OCI-LY7 (cell line): ENCODE measurements around the gene IP6K3. TPM values are rescaled to one million over a fixed set of nuclear protein-coding genes. Genes with fewer than 3 reads are reported as not detected.

Experiments used
- BruUV-seq: library from RNA; stranded (reverse); fragments of 400-500 nt; replicated peaks from 2 replicates; lab custom pipeline; 2021; lab: Mats Ljungman, UMichigan
- CTCF ChIA-PET: fragments of 300-600 bp; sonication (Branson Sonifier 250); formaldehyde crosslinking; loops from one replicate; lab custom pipeline; 2022; ENCODE audit warnings: antibody characterized with exemption; ENCODE audit not compliant: unreplicated experiment; lab: Charles Lee
- POLR2A ChIA-PET: fragments of 300-600 bp; sonication (Branson Sonifier 250); formaldehyde crosslinking; loops from one replicate; lab custom pipeline; 2022; ENCODE audit warnings: antibody characterized with exemption; lab: Charles Lee
- DNase-seq: peaks from one replicate; pipeline ENCODE4 v3.0.0-alpha.2; 2015; ENCODE audit warnings: low spot score
- H2AFZ ChIP-seq: fragments of 200-600 bp; sonication (generic), shearing (Covaris generic); 2 replicates; pipeline ENCODE4 v1.6.1; 2014; ENCODE audit warnings: mild to moderate bottlenecking, antibody characterized with exemption, low read length, moderate library complexity
- H3K27ac ChIP-seq: fragments of 200-600 bp; sonication (generic); 2 replicates; pipeline ENCODE4 v1.5.1; 2014; ENCODE audit warnings: mixed run types, low read depth, mild to moderate bottlenecking, moderate library complexity, low read length, inconsistent platforms; ENCODE audit not compliant: poor library complexity, severe bottlenecking
- H3K36me3 ChIP-seq: fragments of 200-600 bp; sonication (generic); 2 replicates; pipeline ENCODE4 v1.6.1; 2014; ENCODE audit warnings: mild to moderate bottlenecking, antibody characterized with exemption, low read length, moderate library complexity, mixed read lengths; ENCODE audit not compliant: insufficient read depth
- H3K4me1 ChIP-seq: fragments of 200-600 bp; sonication (generic); 2 replicates; pipeline ENCODE4 v1.5.1; 2014; ENCODE audit warnings: mild to moderate bottlenecking, low read length; ENCODE audit not compliant: insufficient read depth, poor library complexity, severe bottlenecking
- H3K4me2 ChIP-seq: fragments of 200-600 bp; sonication (generic); 2 replicates; pipeline ENCODE4 v1.6.1; 2014; ENCODE audit warnings: mild to moderate bottlenecking, low read length
- H3K4me3 ChIP-seq: fragments of 200-600 bp; sonication (generic); 2 replicates; pipeline ENCODE4 v1.5.1; 2014; ENCODE audit warnings: mild to moderate bottlenecking, low read depth, low read length; ENCODE audit not compliant: poor library complexity, severe bottlenecking
- H3K79me2 ChIP-seq: fragments of 200-600 bp; sonication (generic); 2 replicates; pipeline ENCODE4 v1.6.1; 2016; ENCODE audit warnings: low read depth, mild to moderate bottlenecking, low read length, moderate library complexity, mixed read lengths; ENCODE audit not compliant: insufficient read depth
- H3K9me2 ChIP-seq: fragments of 200-600 bp; sonication (generic); 2 replicates; pipeline ENCODE4 v1.6.1; 2016; ENCODE audit warnings: mild to moderate bottlenecking, low read length, mixed read lengths; ENCODE audit not compliant: insufficient read depth
- H3K9me3 ChIP-seq: fragments of 200-600 bp; sonication (generic); 2 replicates; pipeline ENCODE4 v1.6.1; 2014; ENCODE audit warnings: mild to moderate bottlenecking, mixed run types, low read length, mixed read lengths
- H4K20me1 ChIP-seq: fragments of 200-600 bp; sonication (generic); 2 replicates; pipeline ENCODE4 v1.6.1; 2014; ENCODE audit warnings: mild to moderate bottlenecking, antibody characterized with exemption, low read length, moderate library complexity, mixed read lengths; ENCODE audit not compliant: insufficient read depth
- CTCF ChIP-seq: fragments of 200-600 bp; sonication (generic); conservative IDR thresholded peaks from 2 replicates; pipeline ENCODE4 v1.5.1; 2014; ENCODE audit warnings: mild to moderate bottlenecking, antibody characterized with exemption, low read length, moderate library complexity, mixed read lengths
- EZH2phosphoT487 ChIP-seq: fragments of 200-600 bp; sonication (generic); IDR thresholded peaks from 2 replicates; pipeline ENCODE4 v1.6.1; 2018; ENCODE audit warnings: low read depth, borderline replicate concordance, mild to moderate bottlenecking, mixed run types, antibody characterized with exemption, low read length, moderate library complexity, mixed read lengths
- intact Hi-C: fragments of 100-400 bp; cut with micrococcal nuclease; formaldehyde crosslinking; loops from one replicate; pipeline ENCODE4 v1.10.0; 2022; ENCODE audit not compliant: unreplicated experiment
- total RNA-seq, 2 experiments: library from RNA; depleted of rRNA in 1 of 2; stranded (reverse); fragments of >200 nt in 1 of 2; shearing (Covaris generic) in 1 of 2; gene quantifications; 2 replicates each; pipeline ENCODE4 v1.2.3, GENCODE V29; 2014 to 2022

The IP6K3 gene
- total RNA-seq, 2 experiments from 2014 or later, result not detected

GRCh38 chr6:33745548-33745947, 1.2 kb downstream of the IP6K3 start:
- Histone ChIP-seq H3K27ac (no peak overlapping the region), H3K9me3 (no peaks in the 10 kb centered on the region), H3K4me2 (no peak overlapping the region), H4K20me1 (no peaks in the 10 kb centered on the region), H3K79me2 (no peaks in the 10 kb centered on the region), H3K4me3 (no peak overlapping the region), H3K9me2 (no peaks in the 10 kb centered on the region), H2AFZ (no peak overlapping the region), H3K4me1 (no peaks in the 10 kb centered on the region), H3K36me3 (no peaks in the 10 kb centered on the region)
- BruUV-seq, result no TSS peak
- intact Hi-C loops, result loop anchor here (10.0 kb wide), 1 partner anchor 409 kb away; no protein-coding TSS in a partner anchor
- CTCF ChIA-PET, result no interaction called here
- POLR2A ChIA-PET, result no interaction called here
- no peak for DNase-seq
- no peak for TF ChIP-seq EZH2phosphoT487

GRCh38 chr6:33744895-33745546, 1.7 kb downstream of the IP6K3 start:
- H3K9me2 ChIP-seq, result no peaks in the 10 kb centered on the region
- H4K20me1 ChIP-seq, result no peaks in the 10 kb centered on the region
- CTCF ChIA-PET, result no interaction called here
- H3K4me2 ChIP-seq, result no peak overlapping the region
- no peak overlapping the region for H2AFZ ChIP-seq
- TF ChIP-seq CTCF (no peak), EZH2phosphoT487 (no peak)
- H3K9me3 ChIP-seq, result no peaks in the 10 kb centered on the region
- BruUV-seq, result no TSS peak
- H3K4me3 ChIP-seq, result no peak overlapping the region
- no peaks in the 10 kb centered on the region for H3K79me2 ChIP-seq
- no peaks in the 10 kb centered on the region for H3K36me3 ChIP-seq
- H3K4me1 ChIP-seq, result no peaks in the 10 kb centered on the region
- H3K27ac ChIP-seq, result no peak overlapping the region
- POLR2A ChIA-PET, result no interaction called here
- no peak for DNase-seq
- intact Hi-C loops, result loop anchor here (1.0 to 10.0 kb wide), 2 partner anchors 17 to 410 kb away; no protein-coding TSS in a partner anchor

- no peaks in the 10 kb centered on the region for H3K4me1 ChIP-seq
- no peak overlapping the region for H3K27ac ChIP-seq
- no peaks in the 10 kb centered on the region for H3K36me3 ChIP-seq
- ChIA-PET CTCF (interaction anchor here (0.6 to 0.9 kb wide), 3 partner anchors 9 to 324 kb away, joined by 3 to 4 read pairs (median 4); no protein-coding TSS in a partner anchor), POLR2A (interaction anchor here (0.7 kb wide), 1 partner anchor 1619 kb away, joined by 3 read pairs; no protein-coding TSS in a partner anchor)
- TF ChIP-seq EZH2phosphoT487 (no peak), CTCF (peak; percentile 94)
- H3K9me3 ChIP-seq, result no peaks in the 10 kb centered on the region
- peak; percentile 79 for DNase-seq
- no TSS peak for BruUV-seq
- no peak overlapping the region for H3K4me3 ChIP-seq
- H3K4me2 ChIP-seq, result no peak overlapping the region
- H4K20me1 ChIP-seq, result no peaks in the 10 kb centered on the region
- no peaks in the 10 kb centered on the region for H3K79me2 ChIP-seq
- intact Hi-C loops, result loop anchor here (1.0 to 10.0 kb wide), 2 partner anchors 18 to 411 kb away; no protein-coding TSS in a partner anchor
- H2AFZ ChIP-seq, result no peak overlapping the region
- H3K9me2 ChIP-seq, result no peaks in the 10 kb centered on the region
These were observed 2.5 kb downstream of the IP6K3 start for GRCh38 chr6:33744001-33744848.
